Bronchial epithelial cell (primary cell): ENCODE measurements around the gene MGME1. TPM values are rescaled to one million over a fixed set of nuclear protein-coding genes. Genes with fewer than 3 reads are reported as not detected.

Experiments used
- DNase-seq: peaks from one replicate; pipeline ENCODE4 v3.0.0-alpha.2; 2010; ENCODE audit warnings: low read depth
- FAIRE-seq: peaks from 2 replicates; lab custom pipeline; 2011; peaks lifted over from hg19 to GRCh38; lab: Jason Lieb, UNC
- H3K27me3 ChIP-seq: 2 replicates; pipeline ENCODE4 v1.5.1; 2011; ENCODE audit warnings: low read length; ENCODE audit not compliant: control insufficient read depth, insufficient read depth
- H3K36me3 ChIP-seq: 2 replicates; pipeline ENCODE4 v1.5.1; 2011; ENCODE audit warnings: low read length; ENCODE audit not compliant: control insufficient read depth, insufficient read depth
- H3K4me3 ChIP-seq: 2 replicates; pipeline ENCODE4 v1.5.1; 2011; ENCODE audit warnings: mild to moderate bottlenecking, low read depth, low read length, control low read depth
- CTCF ChIP-seq: IDR thresholded peaks from 2 replicates; pipeline ENCODE4 v1.5.1; 2011; ENCODE audit warnings: mild to moderate bottlenecking, moderate library complexity, low read length, control low read depth, inconsistent platforms; ENCODE audit not compliant: insufficient read depth, severe bottlenecking
- total RNA-seq: library from RNA; depleted of rRNA; stranded (reverse); fragments of >200 nt; gene quantifications from 2 replicates; pipeline ENCODE4 v1.2.1, GENCODE V29; 2014

The MGME1 gene
- total RNA-seq, 1 donor from 2014 or later, result 10.3 TPM

DNA sequence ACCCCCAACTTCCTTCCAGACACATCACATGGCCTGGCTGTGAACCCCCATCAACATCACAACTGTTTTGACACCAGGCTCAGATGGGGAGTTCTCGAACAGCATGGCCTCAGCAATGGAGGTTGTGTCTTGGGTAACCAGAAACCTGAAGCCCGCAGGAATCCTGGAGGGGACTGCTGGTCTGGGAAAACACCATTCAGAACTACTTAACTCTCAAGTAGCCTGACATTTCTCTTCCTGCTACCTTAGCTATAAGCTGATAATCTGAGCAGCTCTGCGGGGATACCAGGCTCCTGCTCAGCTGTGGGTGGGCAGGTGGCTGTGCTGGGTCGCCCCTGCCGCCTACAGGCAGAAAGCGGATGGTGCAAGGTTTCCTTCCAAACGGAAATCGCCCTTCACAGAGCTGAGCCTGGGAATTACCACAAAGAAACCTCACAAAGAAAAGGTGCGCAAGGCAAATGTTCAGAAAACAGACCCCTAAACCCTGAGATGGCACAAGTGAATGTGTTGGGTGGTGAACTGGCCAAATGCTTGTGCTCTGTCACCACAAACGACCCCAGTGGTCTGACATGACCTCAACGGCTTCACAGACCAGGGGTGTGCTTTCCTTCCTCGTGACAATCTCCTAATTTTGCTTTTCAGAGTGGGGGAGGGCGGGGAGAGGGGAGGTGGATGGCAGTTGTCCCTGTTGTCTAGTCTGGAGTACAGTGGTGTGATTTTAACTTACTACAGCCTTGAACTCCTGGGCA, 29.8 kb upstream of the MGME1 start:
- DNase-seq (peak; percentile 42), FAIRE-seq (no peak)
- peak; percentile 88 for TF ChIP-seq CTCF
- no peaks in the 10 kb centered on the region for H3K27me3 ChIP-seq
- peaks cover 6% of the 10 kb centered on the region for H3K36me3 ChIP-seq
- H3K4me3 ChIP-seq, result no peak overlapping the region

DNA sequence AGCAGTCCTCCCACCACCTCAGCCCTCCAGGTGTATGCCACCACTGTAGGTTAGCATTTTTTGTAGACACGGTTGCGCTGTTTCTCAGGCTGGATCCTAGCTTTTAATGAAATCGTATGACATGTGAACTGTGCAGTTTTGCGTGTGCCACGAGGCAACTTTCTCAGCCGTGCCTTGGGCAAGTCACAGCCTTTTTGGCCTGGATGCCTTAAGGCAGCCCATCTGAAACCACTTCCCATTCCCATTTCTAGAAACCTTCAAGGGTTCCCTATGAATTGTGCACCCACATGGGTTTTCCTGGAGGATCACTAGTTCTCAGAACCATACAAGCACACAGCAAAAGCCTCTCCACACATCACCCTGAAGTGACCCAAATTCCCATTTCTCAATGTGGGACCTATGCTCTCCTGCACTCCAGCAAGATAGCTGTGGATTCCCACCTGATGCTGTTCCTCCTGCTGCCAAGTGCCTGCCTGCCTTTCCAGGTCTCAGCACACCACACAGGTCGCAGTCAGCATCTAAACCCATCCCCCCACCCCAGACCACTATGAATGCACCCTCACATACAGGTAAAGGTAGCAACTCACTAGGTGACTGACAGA, 29.1 kb upstream of the MGME1 start:
- no peak for DNase-seq
- Histone ChIP-seq H3K27me3 (no peaks in the 10 kb centered on the region), H3K36me3 (peaks cover 6% of the 10 kb centered on the region), H3K4me3 (no peak overlapping the region)
- TF ChIP-seq CTCF, result no peak
- FAIRE-seq, result no peak

DNA sequence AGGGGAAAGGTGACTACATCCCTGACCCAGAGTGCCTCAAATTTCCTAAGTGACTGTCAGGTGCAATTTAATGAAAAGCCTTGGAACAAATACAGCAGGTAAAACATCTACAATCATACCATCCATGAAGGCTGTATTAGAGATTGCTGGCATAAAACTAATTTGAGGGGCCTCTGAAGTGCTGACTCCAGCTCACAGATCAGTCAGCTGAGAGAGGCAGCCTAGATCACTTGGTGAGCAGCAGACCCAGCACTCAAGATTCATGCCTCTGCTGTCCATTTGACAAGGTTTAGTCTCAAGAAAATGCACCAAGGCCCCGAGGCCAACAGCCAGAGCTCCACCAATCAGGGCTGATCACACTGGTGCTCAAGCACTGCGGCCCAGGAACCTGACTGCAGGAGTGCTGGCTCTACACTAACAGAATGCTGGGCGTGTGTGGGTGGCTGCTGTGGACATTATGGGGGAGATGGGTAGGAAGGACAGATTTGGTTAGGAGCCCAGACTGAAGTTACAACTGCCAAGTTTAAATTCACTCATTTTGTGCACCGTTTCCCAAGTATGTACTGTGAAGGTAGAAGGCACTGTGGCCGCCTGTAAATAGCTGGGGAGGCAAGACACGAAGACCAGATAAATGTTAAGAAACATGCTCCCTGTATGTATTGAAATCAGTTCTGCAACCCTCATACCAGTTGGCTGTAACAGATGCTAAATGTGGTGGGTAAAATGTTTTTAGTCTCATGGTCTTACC, 28.4 kb upstream of the MGME1 start:
- no peaks in the 10 kb centered on the region for H3K27me3 ChIP-seq
- FAIRE-seq (no peak), DNase-seq (no peak)
- TF ChIP-seq CTCF, result no peak
- no peak overlapping the region for H3K4me3 ChIP-seq
- peaks cover 10% of the 10 kb centered on the region for H3K36me3 ChIP-seq

DNA sequence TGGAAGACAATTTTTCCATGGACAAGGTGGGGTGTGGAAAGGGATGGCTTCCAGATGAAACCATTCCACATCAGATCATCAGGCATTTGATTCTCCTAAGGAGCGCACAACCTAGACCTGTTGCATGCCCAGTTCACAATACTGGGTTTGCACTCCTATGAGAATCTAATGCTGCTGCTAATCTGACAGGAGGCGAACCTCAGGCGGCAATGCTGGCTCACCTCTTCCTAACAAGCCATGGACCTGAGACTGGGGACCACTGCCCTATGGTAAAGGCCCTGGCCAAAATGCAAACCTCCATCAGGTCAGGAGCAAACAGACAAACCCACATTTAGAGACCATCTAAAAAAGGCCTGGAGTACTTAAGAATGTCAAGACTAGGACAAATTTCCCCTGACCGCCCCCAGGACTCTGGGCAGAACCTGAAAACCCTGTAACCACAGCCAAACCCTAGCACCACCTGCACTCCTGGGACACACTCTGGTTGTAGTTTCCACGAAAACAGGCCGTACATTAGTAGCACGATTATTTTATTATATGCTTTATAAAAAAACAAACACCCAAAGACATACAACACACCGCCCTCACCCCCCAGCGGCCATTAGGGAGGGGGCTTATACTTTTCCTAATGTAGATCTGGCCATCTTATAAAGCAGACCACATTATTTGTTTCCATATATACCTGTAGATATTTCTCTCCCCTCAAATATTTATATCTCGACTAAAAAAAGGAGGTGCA, 27.6 kb upstream of the MGME1 start:
- H3K36me3 ChIP-seq, result peaks cover 13% of the 10 kb centered on the region
- no peak for DNase-seq
- H3K27me3 ChIP-seq, result no peaks in the 10 kb centered on the region
- no peak for FAIRE-seq
- no peak overlapping the region for H3K4me3 ChIP-seq
- TF ChIP-seq CTCF, result no peak

DNA sequence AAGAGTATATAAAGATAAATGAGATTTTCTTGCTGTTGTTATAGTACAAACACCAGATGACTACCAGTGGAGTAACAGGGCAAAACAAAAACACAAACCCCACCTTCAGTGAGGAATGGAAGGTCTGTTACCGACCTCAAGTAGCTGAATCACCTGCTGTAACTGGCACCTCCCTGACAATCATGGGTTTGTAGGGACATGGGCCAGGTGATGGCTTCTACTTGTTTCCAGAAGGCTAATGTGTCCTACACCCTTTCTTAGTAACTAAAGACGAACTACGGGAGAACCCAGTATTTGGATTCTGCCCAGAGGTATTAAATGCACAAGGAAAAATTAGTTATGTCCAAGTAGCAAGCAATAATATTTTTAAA, 27.0 kb upstream of the MGME1 start:
- no peak for DNase-seq
- H3K36me3 ChIP-seq, result peaks cover 14% of the 10 kb centered on the region
- no peak for TF ChIP-seq CTCF

More for the DNA sequence above, 27.0 kb upstream of the MGME1 start:
- Histone ChIP-seq H3K27me3 (no peaks in the 10 kb centered on the region), H3K4me3 (no peak overlapping the region)
- FAIRE-seq, result no peak
